Measurements from ENCODE around the gene CNTN2.

The CNTN2 gene

GRCh38 chr1:205003358-205004131, 39.5 kb upstream of the CNTN2 start:
- no peak for TF ChIP-seq CTCF (IDR thresholded peaks at IDR 0.05)

- no peak for TF ChIP-seq CTCF (IDR thresholded peaks at IDR 0.05)
Observed at GRCh38 chr1:205004351-205004750, 38.7 kb upstream of the CNTN2 start.

DNA sequence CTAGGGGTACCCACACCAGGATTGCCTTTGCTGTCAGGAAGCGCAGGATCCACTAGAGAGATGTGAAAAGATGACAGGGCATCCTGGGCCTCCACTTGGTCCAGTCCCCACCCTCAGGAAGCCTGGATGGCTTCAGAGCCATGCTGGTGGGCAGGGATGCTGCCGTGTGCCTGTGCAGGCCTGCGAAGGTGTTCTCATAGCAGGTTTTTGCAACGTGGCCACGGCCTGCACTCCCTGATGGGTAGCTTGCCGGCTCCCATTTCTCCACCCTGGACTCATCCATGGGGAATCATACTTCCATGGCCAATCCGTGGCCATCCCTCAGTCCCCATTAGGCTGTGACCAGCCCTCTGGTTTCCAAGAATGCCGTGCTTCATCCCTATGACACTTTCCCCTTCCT, 34.1 kb upstream of the CNTN2 start:
- TF ChIP-seq CTCF (IDR thresholded peaks at IDR 0.05), result no peak

GRCh38 chr1:205009670-205010069, 33.3 kb upstream of the CNTN2 start:
- TF ChIP-seq CTCF (IDR thresholded peaks at IDR 0.05), result no peak

DNA sequence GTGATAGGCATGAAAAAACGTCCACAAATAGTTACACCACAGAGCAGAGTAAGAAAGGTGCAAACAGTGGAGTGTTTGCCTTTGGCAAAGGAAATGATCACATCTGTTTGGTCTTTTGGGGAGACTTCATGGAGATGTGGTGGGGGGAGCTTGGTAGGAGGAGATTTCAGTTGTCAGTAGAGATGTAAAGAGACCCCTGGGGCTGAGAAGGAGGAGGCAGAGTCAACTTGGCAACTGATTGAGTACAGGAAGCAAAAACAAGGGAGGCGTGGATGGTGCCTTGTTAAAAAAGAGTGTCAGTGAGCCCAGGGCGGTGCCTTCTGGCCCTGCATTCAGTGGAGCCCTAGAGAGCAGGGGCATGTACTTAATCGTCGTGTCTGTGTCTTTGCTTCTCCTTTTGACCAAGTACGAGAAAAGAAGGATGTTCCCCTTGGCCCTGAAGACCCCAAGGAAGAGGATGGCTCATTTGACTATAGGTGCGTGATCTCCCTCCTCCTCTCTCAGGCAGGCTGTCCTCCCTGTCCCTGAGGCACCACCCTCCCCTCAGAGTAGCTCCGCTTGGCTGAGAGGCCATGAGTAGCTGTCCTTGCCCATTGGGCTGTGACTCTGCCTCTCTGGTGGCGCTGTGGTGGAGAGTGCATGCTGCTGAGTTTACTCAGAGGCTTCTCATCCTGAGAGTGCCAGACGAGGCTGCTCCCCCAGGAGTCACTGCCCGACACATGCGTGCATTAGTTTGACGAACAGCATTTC, 30.4 kb upstream of the CNTN2 start:
- no peak for TF ChIP-seq CTCF (IDR thresholded peaks at IDR 0.05)

GRCh38 chr1:205013683-205014367, 29.2 kb upstream of the CNTN2 start:
- no peak for TF ChIP-seq CTCF (IDR thresholded peaks at IDR 0.05)

- TF ChIP-seq CTCF (IDR thresholded peaks at IDR 0.05), result no peak
Observed at GRCh38 chr1:205014783-205015182, 28.2 kb upstream of the CNTN2 start.
